Spleen (tissue), 11 donors: Measurements from ENCODE around the gene KIAA1217. TPM values are rescaled to one million over a fixed set of nuclear protein-coding genes. Genes with fewer than 3 reads are reported as not detected.

Experiments used
- DNase-seq: peaks from one replicate; pipeline ENCODE4 v3.0.0-alpha.2; 2020
- H3K27ac ChIP-seq, 8 donors: fragments of 200-600 bp; sonication (generic) in 7 of 8; 1 replicate in 4 of 8; 2 replicates in 4 of 8; pipeline versions ENCODE4 v1.5.0 to v1.8.0; 2016 to 2021; ENCODE audit warnings: inconsistent platforms in 4 of 8, mild to moderate bottlenecking in 4 of 8, moderate library complexity in 1 of 8
- H3K27me3 ChIP-seq, 7 donors: fragments of 200-600 bp; sonication (generic) in 6 of 7; replicated peaks in 1 of 7; 1 replicate in 4 of 7; 2 replicates in 3 of 7; pipeline versions ENCODE4 v1.5.0 to v1.8.0; 2016 to 2021; ENCODE audit warnings: inconsistent platforms in 3 of 7, mild to moderate bottlenecking in 1 of 7
- H3K36me3 ChIP-seq, 6 donors: fragments of 200-600 bp; sonication (generic) in 5 of 6; 1 replicate in 4 of 6; 2 replicates in 2 of 6; pipeline versions ENCODE4 v1.5.0 to v1.8.0; 2016 to 2021; ENCODE audit warnings: inconsistent platforms in 2 of 6
- H3K4me1 ChIP-seq, 6 donors: fragments of 200-600 bp; sonication (generic) in 5 of 6; 1 replicate in 3 of 6; 2 replicates in 3 of 6; pipeline versions ENCODE4 v1.5.0 to v1.8.0; 2016 to 2021; ENCODE audit warnings: inconsistent platforms in 3 of 6
- H3K4me3 ChIP-seq, 8 donors: fragments of 200-600 bp; sonication (generic) in 7 of 8; 1 replicate in 4 of 8; 2 replicates in 4 of 8; pipeline versions ENCODE4 v1.5.0 to v1.8.0; 2016 to 2021; ENCODE audit warnings: inconsistent platforms in 4 of 8, mild to moderate bottlenecking in 4 of 8, moderate library complexity in 2 of 8
- H3K9me3 ChIP-seq, 8 donors: fragments of 200-600 bp; sonication (generic) in 7 of 8; 1 replicate in 4 of 8; 2 replicates in 4 of 8; pipeline versions ENCODE4 v1.5.0 to v1.8.0; 2016 to 2021; ENCODE audit warnings: inconsistent platforms in 4 of 8
- CTCF ChIP-seq, 11 experiments: fragments of 200-600 bp in 7 of 11; fragments of 450-650 bp in 4 of 11; sonication (generic) in 4 of 11; IDR thresholded peaks in 8 of 11; conservative IDR thresholded peaks in 3 of 11; 1 replicate in 7 of 11; 2 replicates in 4 of 11; pipeline versions ENCODE4 v1.4.0 to v1.8.0; 2016 to 2021; ENCODE audit warnings: antibody characterized with exemption in 11 of 11, inconsistent platforms in 4 of 11, mild to moderate bottlenecking in 1 of 11
- POLR2A ChIP-seq, 3 donors: fragments of 450-650 bp; IDR thresholded peaks; one replicate each; pipeline ENCODE4 v1.5.1; 2017; ENCODE audit warnings: antibody characterized with exemption in 3 of 3, mild to moderate bottlenecking in 1 of 3
- POLR2AphosphoS5 ChIP-seq, 3 donors: sonication (generic); formaldehyde crosslinking; IDR thresholded peaks; one replicate each; pipeline ENCODE4 v1.5.1; 2017; ENCODE audit warnings: antibody characterized with exemption in 3 of 3
- WGBS, 5 donors: extraction: QIAGEN DNeasy Blood & Tissue Kit in 3 of 5; methylation state at CpG; one replicate each; pipeline versions ENCODE4 v1.1.5 to v1.1.7; 2013 to 2018; 5-methylcytosine and 5-hydroxymethylcytosine counted together
- intact Hi-C: fragments of 100-400 bp; cut with DNase I; formaldehyde crosslinking; loops from one replicate; pipeline ENCODE4 v1.15.0; 2023; ENCODE audit warnings: low total_unique reads
- polyA plus RNA-seq, 3 donors: library from polyadenylated mRNA; stranded (reverse); fragments of 200-250 nt; gene quantifications; one replicate each; pipeline ENCODE4 v1.2.1, GENCODE V29; 2013
- total RNA-seq, 7 donors: library from RNA; depleted of rRNA in 3 of 7; stranded (reverse); fragments of >200 nt in 3 of 7; fragmentation: NEBNext Ultra II Directional in 4 of 7; extraction: Animal tissue kit (Norgen Biotek cat#: 25700) in 4 of 7; gene quantifications; one replicate each; pipeline versions ENCODE4 v1.1.0 to v1.2.1, GENCODE V29; 2016 to 2021
- donor health status: healthy with polysubstance abuse.
- donor health status: DM: no; HTN: no; CAD: no; lungs with moderate emphysema.
- donor health status: DM: no; HTN: no; CAD: no.
- donor health status: Bipolar disorder and iron deficiency.
- donor health status: healthy.
- donor health status: DM: no; HTN: no; CAD: no.
- donor health status: DM: yes; HTN: yes; CAD: no.

Gene KIAA1217
- total and polyA plus RNA-seq, 10 donors: 2.2 to 40.7 (median 21.4) TPM

- no peak overlapping the region for H3K27ac ChIP-seq
- no peaks in the 10 kb centered on the region for H3K36me3 ChIP-seq
- H3K4me1 ChIP-seq: no peaks in the 10 kb centered on the region
- no peak for DNase-seq
- TF ChIP-seq POLR2AphosphoS5 (IDR thresholded peaks at IDR 0.05): no peak
- no peak for TF ChIP-seq POLR2A (IDR thresholded peaks at IDR 0.05)
- TF ChIP-seq CTCF (IDR thresholded peaks at IDR 0.05 in 8 of 11, conservative IDR thresholded peaks at IDR 0.05 in 3 of 11): no peak
- H3K27me3 ChIP-seq: no peaks in the 10 kb centered on the region
- H3K9me3 ChIP-seq: no peaks in the 10 kb centered on the region
- 33 to 91% (median 46%) methylated on average over 1 of the region's 1 CpG for WGBS, 5 donors
- intact Hi-C loops: no loop called here
- H3K4me3 ChIP-seq: no peak overlapping the region
Measured at GRCh38 chr10:24247841-24248240, 38.9 kb downstream of the KIAA1217 start.

GRCh38 chr10:24249829-24250415, 41.0 kb downstream of the KIAA1217 start:
- H3K27ac ChIP-seq: no peak overlapping the region
- H3K9me3 ChIP-seq: no peaks in the 10 kb centered on the region
- H3K4me1 ChIP-seq: no peaks in the 10 kb centered on the region
- 82 to 88% (median 85%) methylated on average over 9 of the region's 9 CpGs for WGBS, 5 donors
- no peak for DNase-seq
- TF ChIP-seq CTCF (IDR thresholded peaks at IDR 0.05 in 8 of 11, conservative IDR thresholded peaks at IDR 0.05 in 3 of 11) (no peak), POLR2AphosphoS5 (IDR thresholded peaks at IDR 0.05) (no peak), POLR2A (IDR thresholded peaks at IDR 0.05) (no peak)
- intact Hi-C loops: no loop called here
- H3K36me3 ChIP-seq: no peaks in the 10 kb centered on the region
- H3K4me3 ChIP-seq: no peak overlapping the region
- H3K27me3 ChIP-seq: no peaks in the 10 kb centered on the region

GRCh38 chr10:24251547-24251946, 42.6 kb downstream of the KIAA1217 start:
- 60 to 77% (median 71%) methylated on average over 2 of the region's 2 CpGs for WGBS, 5 donors
- Histone ChIP-seq H3K36me3 (no peaks in the 10 kb centered on the region), H3K4me1 (no peaks in the 10 kb centered on the region), H3K4me3 (no peak overlapping the region), H3K27ac (no peak overlapping the region), H3K9me3 (no peaks in the 10 kb centered on the region), H3K27me3 (no peaks in the 10 kb centered on the region)
- DNase-seq: no peak
- no peak for TF ChIP-seq POLR2A (IDR thresholded peaks at IDR 0.05)
- TF ChIP-seq CTCF (IDR thresholded peaks at IDR 0.05 in 8 of 11, conservative IDR thresholded peaks at IDR 0.05 in 3 of 11): no peak
- no peak for TF ChIP-seq POLR2AphosphoS5 (IDR thresholded peaks at IDR 0.05)
- intact Hi-C loops: no loop called here

- H3K4me3 ChIP-seq: no peak overlapping the region
- H3K4me1 ChIP-seq: no peaks in the 10 kb centered on the region
- no peak overlapping the region for H3K27ac ChIP-seq
- TF ChIP-seq CTCF (IDR thresholded peaks at IDR 0.05 in 8 of 11, conservative IDR thresholded peaks at IDR 0.05 in 3 of 11) (no peak), POLR2AphosphoS5 (IDR thresholded peaks at IDR 0.05) (no peak), POLR2A (IDR thresholded peaks at IDR 0.05) (no peak)
- no peak for DNase-seq
- no peaks in the 10 kb centered on the region for H3K27me3 ChIP-seq
- 87 to 93% (median 90%) methylated on average over 3 of the region's 3 CpGs for WGBS, 5 donors
- no peaks in the 10 kb centered on the region for H3K36me3 ChIP-seq
- intact Hi-C loops: no loop called here
- no peaks in the 10 kb centered on the region for H3K9me3 ChIP-seq
Measured at GRCh38 chr10:24254180-24254579, 45.2 kb downstream of the KIAA1217 start.
